Upper lobe of left lung (tissue), 4 donors: ENCODE results near the gene RERE.

Experiments
- CTCF ChIP-seq, 6 experiments: fragments of 450-650 bp in 4 of 6; fragments of 200-600 bp in 2 of 6; sonication (generic) in 2 of 6; IDR thresholded peaks; one replicate each; pipeline ENCODE4 v1.5.1; 2016 to 2019; ENCODE audit warnings: antibody characterized with exemption in 6 of 6
- POLR2A ChIP-seq, 4 donors: fragments of 450-650 bp; IDR thresholded peaks; one replicate each; pipeline ENCODE4 v1.5.1; 2016 to 2017; ENCODE audit warnings: antibody characterized with exemption in 4 of 4, mild to moderate bottlenecking in 2 of 4
- POLR2AphosphoS5 ChIP-seq, 2 donors: sonication (generic); formaldehyde crosslinking; IDR thresholded peaks; one replicate each; pipeline ENCODE4 v1.5.1; 2017; ENCODE audit warnings: antibody characterized with exemption in 2 of 2

GRCh38 chr1:8478566-8478965, 338.9 kb downstream of the RERE start:
- TF ChIP-seq POLR2A (IDR thresholded peaks at IDR 0.05) = no peak
- TF ChIP-seq CTCF (IDR thresholded peaks at IDR 0.05) = no peak
- TF ChIP-seq POLR2AphosphoS5 (IDR thresholded peaks at IDR 0.05) = no peak
